ENCODE results near the gene SIX3. TPM values are rescaled to one million over a fixed set of nuclear protein-coding genes. Genes with fewer than 3 reads are reported as not detected.
A peak's percentile ranks its signal among the peaks of the same experiment; 100 is the strongest.

Gene SIX3
- total RNA-seq, 1 donor from 2014 or later: not detected

DNA sequence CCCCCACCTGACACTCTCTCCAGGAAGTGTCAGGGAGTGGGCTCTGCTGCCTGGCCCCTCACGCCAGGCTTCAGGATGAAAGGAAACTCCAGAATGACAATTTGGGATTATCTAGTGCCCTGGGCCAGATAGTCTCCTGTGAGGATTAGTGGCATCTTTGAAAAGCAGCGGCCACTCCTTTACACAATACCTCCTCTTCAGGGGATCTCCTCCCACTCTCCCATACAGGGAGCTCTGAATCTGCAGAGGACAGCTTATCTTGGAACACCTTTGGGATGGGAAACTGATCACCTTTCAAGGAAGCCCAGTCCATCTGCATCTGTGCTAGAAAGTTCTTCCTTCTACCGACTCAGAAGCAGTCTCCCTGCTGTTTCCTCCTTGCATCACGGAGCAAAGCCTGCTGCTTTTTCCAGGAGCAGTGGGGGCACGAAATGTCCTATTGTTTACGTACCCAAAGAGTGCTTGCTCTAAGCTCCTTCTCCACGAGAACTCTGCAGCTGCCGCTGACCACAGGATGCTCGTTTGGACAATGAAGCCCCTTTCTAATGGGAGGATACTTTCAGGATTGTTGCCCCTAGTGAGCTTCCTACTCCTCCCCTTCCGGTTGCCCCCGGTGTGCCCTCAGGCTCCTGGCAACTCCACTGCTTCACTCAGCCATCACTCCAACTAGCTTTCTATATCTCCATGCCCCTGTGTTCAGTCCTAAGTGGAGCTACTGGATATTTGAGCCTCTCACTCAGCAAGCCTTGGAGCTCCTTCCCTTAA lies 31.5 kb downstream of the SIX3 start:
- ATAC-seq: no peak
- intact Hi-C loops (cut with DNase I): no loop called here
- DNase-seq (ENCODE audit: low spot score): no peak

DNA sequence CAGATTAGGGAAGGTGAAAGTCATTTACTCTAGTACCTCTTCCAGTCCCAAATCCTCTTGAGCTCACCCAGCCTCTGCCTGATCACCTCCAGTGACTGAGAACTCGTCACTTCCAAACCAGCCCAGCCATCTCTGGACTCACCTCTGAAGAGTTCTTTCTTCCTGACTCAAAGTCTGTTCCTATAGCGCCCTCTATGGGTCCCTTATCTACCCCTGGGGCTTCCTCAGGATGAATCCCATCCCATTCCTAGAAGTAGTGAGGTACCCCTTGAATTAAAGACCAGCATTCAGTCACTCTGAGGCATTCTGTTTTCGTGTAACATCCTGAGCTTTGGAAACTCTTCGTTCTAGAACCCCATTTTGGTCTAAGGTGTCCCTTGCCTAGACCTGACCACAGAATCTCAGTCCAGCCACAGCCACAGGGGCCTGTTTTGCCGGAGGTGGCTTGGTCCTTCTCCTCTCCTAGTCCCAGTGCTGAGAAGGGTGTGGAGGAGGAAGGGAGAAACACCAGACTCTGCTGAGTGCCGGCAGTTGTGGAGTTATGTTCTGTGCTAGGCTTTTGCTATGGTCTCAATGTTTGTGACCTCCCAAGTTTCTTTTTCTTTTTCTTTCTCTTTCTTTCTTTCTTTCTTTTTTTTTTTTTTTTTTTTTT lies 32.7 kb downstream of the SIX3 start:
- intact Hi-C loops (cut with DNase I): no loop called here
- DNase-seq (ENCODE audit: low spot score) (no peak), ATAC-seq (no peak)

DNA sequence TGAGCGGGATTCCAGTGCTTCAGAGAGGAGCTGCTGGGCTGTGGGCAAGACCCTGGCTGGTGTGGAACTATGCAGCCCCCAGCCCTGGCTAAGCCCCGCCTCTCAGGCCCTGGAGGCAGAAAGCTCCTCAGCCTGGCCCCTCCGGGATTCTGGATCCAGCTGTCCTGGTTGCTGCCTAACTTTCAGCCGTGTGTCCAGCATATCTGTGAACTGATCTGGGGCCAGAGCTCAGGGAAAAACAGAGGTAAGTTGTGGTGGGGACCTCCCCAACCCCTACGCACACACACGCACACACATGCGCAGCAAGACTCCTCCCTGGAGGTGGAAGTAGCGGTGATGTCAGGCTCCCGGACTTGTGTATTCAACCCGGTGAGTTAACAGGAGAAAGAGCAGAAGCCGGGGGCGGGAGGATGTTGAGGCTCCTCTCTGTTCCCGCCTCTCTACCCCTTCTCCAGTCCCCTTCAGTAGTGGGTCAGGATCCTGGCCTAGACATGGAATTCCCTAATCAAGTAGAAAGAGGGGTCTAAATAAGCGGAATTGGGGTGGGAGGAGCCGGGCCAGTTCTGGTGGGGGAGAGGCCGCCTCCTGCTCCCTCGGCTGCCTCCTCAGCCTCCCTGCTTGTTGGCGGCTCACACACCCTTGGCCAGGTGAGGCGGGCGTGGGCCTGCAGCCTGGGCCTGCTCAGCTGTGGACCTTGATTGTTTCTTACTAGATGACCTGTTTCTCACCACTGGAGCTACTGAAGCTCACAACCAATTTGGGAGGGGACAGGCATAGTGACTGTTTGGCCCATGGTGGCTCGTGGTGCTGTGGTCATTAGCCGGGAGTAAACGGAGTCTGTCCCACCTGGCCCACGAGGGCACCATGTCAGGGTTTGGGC lies 34.3 kb downstream of the SIX3 start:
- ATAC-seq (no peak), DNase-seq (ENCODE audit: low spot score) (no peak)
- intact Hi-C loops (cut with DNase I): no loop called here

DNA sequence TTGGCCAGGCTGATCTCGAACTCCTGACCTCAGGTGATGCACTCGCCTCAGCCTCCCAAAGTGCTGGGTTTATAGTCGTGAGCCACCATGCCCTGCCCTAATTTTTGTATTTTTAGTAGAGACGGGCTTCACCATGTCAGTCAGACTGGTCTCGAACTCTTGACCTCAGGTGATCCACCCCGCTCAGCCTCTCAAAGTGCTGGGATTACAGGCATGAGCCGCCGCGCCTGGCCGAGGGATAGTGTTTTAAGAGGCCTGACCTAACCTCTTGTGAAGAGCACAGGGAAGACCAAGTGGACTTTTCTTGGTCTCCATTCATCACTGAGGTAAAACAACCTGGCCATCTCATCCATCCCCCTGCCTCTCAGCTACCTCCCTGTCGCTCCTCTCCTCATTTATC lies 38.1 kb downstream of the SIX3 start:
- DNase-seq (ENCODE audit: low spot score) (no peak), ATAC-seq (no peak)
- intact Hi-C loops (cut with DNase I): no loop called here

DNA sequence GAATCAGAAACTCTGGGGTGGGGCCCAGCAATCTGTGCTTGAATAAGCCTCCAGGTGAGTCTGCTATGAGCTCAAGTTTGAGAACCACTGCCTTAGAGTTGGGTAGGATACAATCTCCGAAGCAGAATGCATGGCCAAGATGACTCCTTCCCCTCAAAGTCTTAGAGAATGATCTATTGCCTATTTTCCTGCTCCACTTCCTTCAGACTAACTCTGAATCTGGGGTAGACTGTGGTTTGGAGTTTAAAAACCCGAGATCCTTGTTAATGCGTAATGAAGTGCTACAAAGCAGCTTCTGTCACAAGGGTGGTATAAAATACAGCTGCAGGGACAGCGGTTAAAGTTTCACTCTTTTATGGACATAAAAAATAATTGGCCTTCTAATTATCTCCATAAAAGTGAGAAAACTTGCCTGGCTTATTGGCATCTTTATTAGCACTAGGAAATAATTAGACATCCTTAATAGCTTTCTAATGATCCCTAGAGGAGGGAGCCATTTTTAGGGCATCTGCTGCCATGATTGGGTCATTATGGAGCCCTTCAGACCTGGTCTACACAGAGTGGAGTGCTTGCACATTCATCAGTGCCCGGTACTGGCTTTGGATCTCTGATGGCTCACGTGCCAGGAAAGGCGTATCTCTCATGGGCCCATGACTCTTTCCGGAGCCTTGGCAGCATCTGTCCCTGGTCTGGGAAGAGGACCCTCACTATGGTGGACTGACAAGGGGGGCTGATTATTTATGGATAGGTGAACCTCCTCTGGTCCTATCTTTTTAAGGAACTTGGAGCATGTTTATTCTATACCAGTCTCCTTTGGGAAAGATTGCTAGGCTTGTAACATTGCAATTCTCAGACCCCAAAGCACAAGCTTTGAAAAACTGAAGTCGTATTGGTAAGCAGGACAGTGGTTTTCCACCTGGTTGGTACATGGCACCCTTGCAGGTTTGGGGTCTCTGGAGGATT lies 39.5 kb downstream of the SIX3 start:
- no peak for ATAC-seq
- intact Hi-C loops (cut with DNase I): loop anchor here (10.0 kb wide), 1 partner anchor 514 kb away; no protein-coding TSS in a partner anchor
- no peak for DNase-seq (ENCODE audit: low spot score)

DNA sequence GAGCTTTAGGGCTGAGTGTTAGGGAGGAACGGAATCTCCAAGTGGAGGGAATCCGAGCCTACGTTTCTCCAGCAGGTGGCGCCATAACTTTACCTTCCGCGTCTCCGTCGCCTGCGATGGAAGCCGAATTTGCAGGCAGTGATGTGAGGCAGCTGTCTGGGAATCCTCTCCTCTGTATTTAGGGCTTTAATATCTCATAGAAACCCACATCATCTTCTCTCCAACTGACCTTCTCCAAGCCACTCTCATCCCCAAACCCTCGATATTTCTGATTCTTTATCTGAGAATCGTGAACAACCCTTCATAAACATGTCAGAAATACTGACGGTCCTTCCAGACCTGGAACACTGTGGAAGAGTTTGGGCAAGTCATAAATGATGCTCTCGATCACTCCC lies 40.2 kb downstream of the SIX3 start:
- peak; percentile 86 for ATAC-seq
- DNase-seq (ENCODE audit: low spot score): peak; percentile 91
- intact Hi-C loops (cut with DNase I): loop anchor here (10.0 kb wide), 1 partner anchor 513 kb away; no protein-coding TSS in a partner anchor

DNA sequence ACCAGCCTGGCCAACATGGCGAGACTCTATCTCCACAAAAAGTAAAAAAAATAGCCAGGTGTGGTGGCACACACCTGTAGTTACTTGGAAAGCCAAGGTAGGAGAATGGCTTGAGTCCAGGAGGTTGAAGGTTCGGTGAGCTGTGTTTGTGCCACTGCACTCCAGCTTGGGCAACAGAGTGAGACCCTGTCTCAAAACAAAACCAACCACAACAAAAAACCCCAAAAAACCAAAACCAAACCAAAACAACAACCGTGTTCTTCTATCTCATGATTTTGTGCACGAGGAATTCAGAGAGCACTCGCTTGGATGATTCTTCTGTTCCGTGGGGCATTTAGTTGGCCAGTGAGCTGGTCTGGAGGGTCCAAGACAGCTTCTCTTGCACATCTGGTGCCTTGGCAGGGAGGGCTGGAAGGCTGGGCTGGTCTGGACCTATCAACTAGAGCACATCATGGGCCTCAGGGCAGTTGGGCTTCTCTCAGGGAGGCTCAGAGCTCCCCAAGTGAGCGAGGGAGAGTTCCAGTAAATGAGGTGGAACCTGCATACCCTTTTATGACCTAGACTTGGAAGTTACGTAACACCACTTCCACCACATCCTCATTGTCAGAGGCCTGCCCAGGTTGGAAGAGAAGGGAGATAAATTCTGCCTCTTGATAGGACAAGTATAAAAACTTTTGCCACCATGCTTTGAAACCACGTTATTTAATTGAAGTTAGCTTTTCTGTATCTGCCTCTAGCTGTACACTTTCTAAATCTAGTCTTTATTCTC lies 42.5 kb downstream of the SIX3 start:
- intact Hi-C loops (cut with DNase I): loop anchor here (10.0 kb wide), 1 partner anchor 511 kb away; no protein-coding TSS in a partner anchor

DNA sequence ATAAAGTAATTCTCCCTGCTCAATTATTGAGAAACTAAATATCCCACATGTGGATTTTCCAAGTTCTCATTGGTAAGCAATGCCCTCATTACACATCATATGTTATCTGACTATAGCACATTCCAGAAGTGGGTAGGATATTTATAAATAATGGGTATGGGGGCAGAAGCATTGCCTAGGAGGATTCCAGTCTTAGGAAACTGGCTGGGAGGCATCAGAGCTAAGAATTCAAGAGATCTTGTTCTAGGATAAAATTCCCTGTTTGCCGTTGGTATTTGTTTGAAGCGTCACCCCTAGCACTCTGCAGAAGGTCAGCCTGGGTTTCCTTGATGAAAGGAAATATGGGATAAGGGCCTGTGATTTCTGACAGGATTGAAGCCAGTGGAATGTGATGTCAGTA lies 47.7 kb downstream of the SIX3 start:
- ATAC-seq: no peak
- no peak for DNase-seq (ENCODE audit: low spot score)
- intact Hi-C loops (cut with DNase I): loop anchor here (10.0 kb wide), 1 partner anchor 506 kb away; no protein-coding TSS in a partner anchor

More for the DNA sequence above, 42.5 kb downstream of the SIX3 start:
- no peak for DNase-seq (ENCODE audit: low spot score)
- ATAC-seq: no peak

DNA sequence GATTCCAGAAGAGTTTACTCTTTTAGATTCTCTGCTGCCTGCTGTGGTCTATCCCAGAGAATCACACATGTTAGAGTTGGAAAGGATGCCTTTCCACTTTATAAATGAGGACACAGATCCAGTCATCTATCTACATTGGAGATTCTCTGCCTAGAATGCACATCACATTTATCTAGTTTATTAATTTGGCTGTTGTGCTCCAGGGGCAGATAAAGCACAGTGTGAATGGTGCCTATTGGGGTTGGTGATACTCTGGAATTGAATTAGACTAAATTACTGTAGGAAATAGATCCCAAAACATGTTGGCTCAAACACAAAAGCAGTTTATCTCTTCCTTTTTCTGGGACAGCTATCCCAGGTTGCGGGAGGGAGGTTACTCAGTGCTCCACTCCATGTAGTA lies 52.9 kb downstream of the SIX3 start:
- DNase-seq (ENCODE audit: low spot score) (no peak), ATAC-seq (no peak)
- intact Hi-C loops (cut with DNase I): no loop called here

Other genes starting within 250 kb of the SIX3 start
- gene SIX2, start 67.8 kb downstream of the SIX3 start, total RNA-seq: 3.6 TPM

Measured in sciatic nerve (tissue), 2 donors.